Type B pancreatic cell (in vitro differentiated cells): ENCODE data around the gene TMEM87A. TPM values are rescaled to one million over a fixed set of nuclear protein-coding genes. Genes with fewer than 3 reads are reported as not detected.

Source experiments
- DNase-seq: peaks from one replicate; pipeline ENCODE4 v3.0.0; 2021; ENCODE audit warnings: mixed read lengths; ENCODE audit not compliant: unreplicated experiment; ENCODE audit errors: extremely low spot score
- H3K27ac Mint-ChIP-seq: 2 replicates; pipeline ENCODE4 v1.8.0; 2021; ENCODE audit warnings: mild to moderate bottlenecking, mixed read lengths
- H3K27me3 Mint-ChIP-seq: 2 replicates; pipeline ENCODE4 v1.8.0; 2021; ENCODE audit warnings: mixed read lengths
- H3K36me3 Mint-ChIP-seq: 2 replicates; pipeline ENCODE4 v1.8.0; 2021; ENCODE audit warnings: mixed read lengths
- H3K4me1 Mint-ChIP-seq: one replicate; pipeline ENCODE4 v1.8.0; 2021; ENCODE audit warnings: mixed read lengths; ENCODE audit not compliant: unreplicated experiment
- H3K4me3 Mint-ChIP-seq: 2 replicates; pipeline ENCODE4 v1.8.0; 2021; ENCODE audit warnings: mild to moderate bottlenecking, mixed read lengths
- H3K9me3 Mint-ChIP-seq: 2 replicates; pipeline ENCODE4 v1.8.0; 2021; ENCODE audit warnings: mixed read lengths
- total RNA-seq: library from RNA; stranded (reverse); gene quantifications from 2 replicates; pipeline ENCODE4 v1.2.1, GENCODE V29; 2021; ENCODE audit warnings: low replicate concordance
- TF ChIP-seq, protein P1 (sequence below): fragments of 200-600 bp; sonication (generic); conservative IDR thresholded peaks from 2 replicates; pipeline ENCODE4 v1.5.0; 2021; ENCODE audit warnings: antibody characterized with exemption, mild to moderate bottlenecking

Gene TMEM87A
- total RNA-seq, 1 donor from 2014 or later: 44.3 TPM

- H3K9me3 Mint-ChIP-seq: no peaks in the 10 kb centered on the region
- no peak for DNase-seq
- peaks cover 21% of the 10 kb centered on the region for H3K36me3 Mint-ChIP-seq
- TF ChIP-seq, protein P1, sequence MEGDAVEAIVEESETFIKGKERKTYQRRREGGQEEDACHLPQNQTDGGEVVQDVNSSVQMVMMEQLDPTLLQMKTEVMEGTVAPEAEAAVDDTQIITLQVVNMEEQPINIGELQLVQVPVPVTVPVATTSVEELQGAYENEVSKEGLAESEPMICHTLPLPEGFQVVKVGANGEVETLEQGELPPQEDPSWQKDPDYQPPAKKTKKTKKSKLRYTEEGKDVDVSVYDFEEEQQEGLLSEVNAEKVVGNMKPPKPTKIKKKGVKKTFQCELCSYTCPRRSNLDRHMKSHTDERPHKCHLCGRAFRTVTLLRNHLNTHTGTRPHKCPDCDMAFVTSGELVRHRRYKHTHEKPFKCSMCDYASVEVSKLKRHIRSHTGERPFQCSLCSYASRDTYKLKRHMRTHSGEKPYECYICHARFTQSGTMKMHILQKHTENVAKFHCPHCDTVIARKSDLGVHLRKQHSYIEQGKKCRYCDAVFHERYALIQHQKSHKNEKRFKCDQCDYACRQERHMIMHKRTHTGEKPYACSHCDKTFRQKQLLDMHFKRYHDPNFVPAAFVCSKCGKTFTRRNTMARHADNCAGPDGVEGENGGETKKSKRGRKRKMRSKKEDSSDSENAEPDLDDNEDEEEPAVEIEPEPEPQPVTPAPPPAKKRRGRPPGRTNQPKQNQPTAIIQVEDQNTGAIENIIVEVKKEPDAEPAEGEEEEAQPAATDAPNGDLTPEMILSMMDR: no peak
- no peak overlapping the region for H3K27ac Mint-ChIP-seq
- no peaks in the 10 kb centered on the region for H3K4me1 Mint-ChIP-seq
- H3K4me3 Mint-ChIP-seq: no peak overlapping the region
- no peaks in the 10 kb centered on the region for H3K27me3 Mint-ChIP-seq
These were observed 88.9 kb downstream of the TMEM87A start for GRCh38 chr15:42184296-42184695.

DNA sequence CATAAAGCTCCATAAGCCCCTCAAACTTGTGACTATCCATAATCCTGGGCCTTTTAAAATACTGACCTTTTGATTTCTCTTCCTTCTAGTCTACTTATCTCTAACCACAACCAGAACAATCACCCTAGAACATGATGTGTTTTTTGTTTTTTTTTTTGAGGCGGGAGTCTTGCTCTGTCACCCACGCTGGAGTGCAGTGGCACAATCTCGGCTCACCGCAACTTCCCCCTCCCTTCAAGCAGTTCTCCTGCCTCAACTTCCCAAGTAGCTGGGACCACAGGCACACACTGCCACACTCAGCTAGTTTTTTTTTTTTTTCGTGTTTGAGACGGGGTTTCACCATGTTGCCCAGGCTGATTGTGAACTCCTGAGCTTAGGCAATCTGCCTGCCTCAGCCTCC lies 90.3 kb downstream of the TMEM87A start:
- no peaks in the 10 kb centered on the region for H3K4me1 Mint-ChIP-seq
- H3K27ac Mint-ChIP-seq: no peak overlapping the region
- no peak for DNase-seq
- TF ChIP-seq, protein P1: no peak
- H3K27me3 Mint-ChIP-seq: no peaks in the 10 kb centered on the region
- H3K9me3 Mint-ChIP-seq: no peaks in the 10 kb centered on the region
- H3K36me3 Mint-ChIP-seq: peaks cover 21% of the 10 kb centered on the region
- H3K4me3 Mint-ChIP-seq: no peak overlapping the region

- DNase-seq: no peak
- H3K27ac Mint-ChIP-seq: no peak overlapping the region
- peaks cover 23% of the 10 kb centered on the region for H3K36me3 Mint-ChIP-seq
- no peaks in the 10 kb centered on the region for H3K4me1 Mint-ChIP-seq
- H3K9me3 Mint-ChIP-seq: no peaks in the 10 kb centered on the region
- TF ChIP-seq, protein P1: no peak
- no peaks in the 10 kb centered on the region for H3K27me3 Mint-ChIP-seq
- no peak overlapping the region for H3K4me3 Mint-ChIP-seq
These were observed 90.8 kb downstream of the TMEM87A start for GRCh38 chr15:42182328-42182886.

- Mint-ChIP-seq H3K9me3 (no peaks in the 10 kb centered on the region), H3K4me1 (no peaks in the 10 kb centered on the region), H3K27me3 (no peaks in the 10 kb centered on the region), H3K4me3 (no peak overlapping the region), H3K36me3 (peaks cover 32% of the 10 kb centered on the region), H3K27ac (no peak overlapping the region)
- no peak for DNase-seq
- TF ChIP-seq, protein P1: no peak
These were observed 95.2 kb downstream of the TMEM87A start for GRCh38 chr15:42178056-42178455.

DNA sequence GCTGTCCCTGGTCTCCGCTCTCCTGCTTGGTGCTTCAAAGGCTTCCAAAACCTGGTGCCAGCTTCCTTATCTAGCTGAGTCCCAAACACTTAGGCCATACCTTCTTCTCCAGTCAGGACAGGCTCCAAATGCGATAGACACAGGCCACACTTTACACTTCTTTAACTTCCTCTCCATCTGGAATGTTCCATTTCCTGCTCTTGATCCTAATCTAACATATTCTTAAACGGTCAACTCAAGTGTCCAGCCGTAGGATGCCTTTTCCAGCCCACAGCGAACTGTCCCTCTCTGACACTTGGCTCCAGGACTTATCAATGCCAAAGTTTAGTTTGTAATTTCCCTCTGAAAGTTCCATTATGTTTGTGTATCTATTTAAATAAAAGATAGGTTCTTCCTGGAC lies 97.6 kb downstream of the TMEM87A start:
- no peaks in the 10 kb centered on the region for H3K27me3 Mint-ChIP-seq

More for the DNA sequence above, 97.6 kb downstream of the TMEM87A start:
- no peak overlapping the region for H3K27ac Mint-ChIP-seq
- H3K4me3 Mint-ChIP-seq: no peak overlapping the region
- no peaks in the 10 kb centered on the region for H3K9me3 Mint-ChIP-seq
- H3K36me3 Mint-ChIP-seq: peaks cover 34% of the 10 kb centered on the region
- no peaks in the 10 kb centered on the region for H3K4me1 Mint-ChIP-seq
- TF ChIP-seq, protein P1: no peak
- DNase-seq: no peak
